ENCODE data around the gene DLG2.

The DLG2 gene

DNA sequence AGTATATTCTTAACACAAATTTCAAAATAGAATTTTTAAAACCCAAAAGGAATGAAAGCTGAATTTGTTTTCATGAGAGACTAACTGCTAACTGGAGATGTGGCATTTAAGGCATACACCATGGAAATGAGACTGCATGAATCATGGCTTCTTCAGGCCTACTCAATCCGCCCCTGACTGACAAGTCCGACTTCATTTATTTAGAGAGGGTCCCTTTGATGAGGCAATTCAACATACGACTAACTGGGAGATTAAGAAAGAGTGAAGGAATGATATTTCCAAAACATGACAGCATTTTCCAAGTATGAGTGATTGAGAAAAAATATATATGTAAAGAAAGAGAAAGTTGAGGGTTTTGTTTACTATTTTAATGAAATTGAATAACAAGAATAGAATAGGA is 720.1 kb downstream of the DLG2 start:
- no peak overlapping the region for H3K4me3 ChIP-seq (ENCODE audit: low read depth, low read length)
- TF ChIP-seq, protein P1, sequence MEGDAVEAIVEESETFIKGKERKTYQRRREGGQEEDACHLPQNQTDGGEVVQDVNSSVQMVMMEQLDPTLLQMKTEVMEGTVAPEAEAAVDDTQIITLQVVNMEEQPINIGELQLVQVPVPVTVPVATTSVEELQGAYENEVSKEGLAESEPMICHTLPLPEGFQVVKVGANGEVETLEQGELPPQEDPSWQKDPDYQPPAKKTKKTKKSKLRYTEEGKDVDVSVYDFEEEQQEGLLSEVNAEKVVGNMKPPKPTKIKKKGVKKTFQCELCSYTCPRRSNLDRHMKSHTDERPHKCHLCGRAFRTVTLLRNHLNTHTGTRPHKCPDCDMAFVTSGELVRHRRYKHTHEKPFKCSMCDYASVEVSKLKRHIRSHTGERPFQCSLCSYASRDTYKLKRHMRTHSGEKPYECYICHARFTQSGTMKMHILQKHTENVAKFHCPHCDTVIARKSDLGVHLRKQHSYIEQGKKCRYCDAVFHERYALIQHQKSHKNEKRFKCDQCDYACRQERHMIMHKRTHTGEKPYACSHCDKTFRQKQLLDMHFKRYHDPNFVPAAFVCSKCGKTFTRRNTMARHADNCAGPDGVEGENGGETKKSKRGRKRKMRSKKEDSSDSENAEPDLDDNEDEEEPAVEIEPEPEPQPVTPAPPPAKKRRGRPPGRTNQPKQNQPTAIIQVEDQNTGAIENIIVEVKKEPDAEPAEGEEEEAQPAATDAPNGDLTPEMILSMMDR (IDR thresholded peaks at IDR 0.05; ENCODE audit: borderline replicate concordance, insufficient read depth, low read depth, low read length): no peak

DNA sequence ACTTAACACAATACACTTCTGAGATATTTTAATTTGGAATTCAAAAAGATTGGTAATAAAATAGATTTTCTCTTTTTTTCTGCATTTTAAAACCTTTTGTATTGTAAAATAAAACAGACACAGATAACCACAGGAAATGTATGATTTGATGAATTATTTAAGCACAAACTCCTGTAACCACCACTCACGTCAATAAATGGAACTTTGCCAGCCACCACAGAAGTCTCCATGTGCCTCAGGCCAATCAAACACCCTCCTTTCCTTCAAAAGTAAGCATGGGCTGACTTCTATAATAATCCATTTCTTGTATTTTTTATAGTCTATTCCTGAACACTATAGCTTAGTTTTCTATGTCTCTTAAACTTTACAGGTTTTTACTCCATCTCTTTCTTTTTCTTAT is 721.7 kb downstream of the DLG2 start:
- no peak overlapping the region for H3K4me3 ChIP-seq (ENCODE audit: low read depth, low read length)
- TF ChIP-seq, protein P1 (IDR thresholded peaks at IDR 0.05; ENCODE audit: borderline replicate concordance, insufficient read depth, low read depth, low read length): no peak

DNA sequence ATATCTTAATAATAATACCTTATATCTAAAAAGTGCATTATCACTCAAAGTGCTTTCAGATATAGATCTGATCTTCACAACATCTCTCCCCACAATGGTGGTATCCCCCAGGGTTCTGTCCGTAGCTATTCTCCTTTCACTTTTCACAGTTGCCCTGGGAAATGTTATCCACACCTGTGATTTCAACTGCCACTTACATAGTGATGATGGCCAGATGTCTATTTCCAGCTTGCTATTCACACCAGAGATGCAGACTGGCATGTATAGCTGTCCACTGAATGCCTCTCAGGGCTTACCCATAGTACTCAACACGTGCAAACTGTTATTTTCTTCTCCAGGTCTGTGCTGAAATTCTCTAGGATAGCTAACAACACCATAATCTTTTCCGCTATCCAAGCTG is 724.7 kb downstream of the DLG2 start:
- TF ChIP-seq, protein P1 (IDR thresholded peaks at IDR 0.05; ENCODE audit: borderline replicate concordance, insufficient read depth, low read depth, low read length): no peak
- no peak overlapping the region for H3K4me3 ChIP-seq (ENCODE audit: low read depth, low read length)

- TF ChIP-seq, protein P1 (IDR thresholded peaks at IDR 0.05; ENCODE audit: borderline replicate concordance, insufficient read depth, low read depth, low read length): no peak
- H3K4me3 ChIP-seq (ENCODE audit: low read depth, low read length): no peak overlapping the region
Observed at GRCh38 chr11:84901991-84902390, 725.2 kb downstream of the DLG2 start.

GRCh38 chr11:84899740-84900139 is 727.4 kb downstream of the DLG2 start:
- no peak overlapping the region for H3K4me3 ChIP-seq (ENCODE audit: low read depth, low read length)
- TF ChIP-seq, protein P1 (IDR thresholded peaks at IDR 0.05; ENCODE audit: borderline replicate concordance, insufficient read depth, low read depth, low read length): peak; percentile 31; the same call in 1 of the 2 replicates

DNA sequence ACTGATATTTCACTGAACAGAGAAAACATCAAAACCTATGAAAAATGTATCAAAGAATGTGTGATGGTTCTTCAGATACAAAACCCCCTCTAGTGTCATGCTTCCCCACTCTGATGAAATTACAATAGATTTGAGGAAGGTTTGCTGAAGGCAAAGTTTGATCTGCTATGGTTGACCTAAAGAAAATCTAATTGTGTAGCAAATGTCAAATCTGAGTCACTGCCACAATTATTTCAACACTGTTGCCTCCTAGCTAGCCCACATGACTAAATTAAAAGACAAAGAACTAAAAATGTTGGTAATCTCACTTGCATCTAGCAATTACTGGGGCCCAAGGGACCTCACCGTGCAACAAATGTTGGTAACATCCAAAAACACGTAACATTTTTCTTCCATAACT is 728.0 kb downstream of the DLG2 start:
- H3K4me3 ChIP-seq (ENCODE audit: low read depth, low read length): no peak overlapping the region
- TF ChIP-seq, protein P1 (IDR thresholded peaks at IDR 0.05; ENCODE audit: borderline replicate concordance, insufficient read depth, low read depth, low read length): no peak

GRCh38 chr11:84894666-84895065 is 732.5 kb downstream of the DLG2 start:
- TF ChIP-seq, protein P1 (IDR thresholded peaks at IDR 0.05; ENCODE audit: borderline replicate concordance, insufficient read depth, low read depth, low read length): no peak

More at GRCh38 chr11:84894666-84895065, 732.5 kb downstream of the DLG2 start:
- no peak overlapping the region for H3K4me3 ChIP-seq (ENCODE audit: low read depth, low read length)

All from GM12875 (cell line).